Inflammatory macrophage treated with lipopolysaccharide for 4 hours (primary cell): ENCODE results near the gene TNFRSF6B.
A peak's percentile ranks its signal among the peaks of the same experiment; 100 is the strongest.
"Not testable (repeated sequence)": the region's sequence is repeated elsewhere in the genome, so short reads cannot be mapped to it uniquely, and the experiment has no call there.

Experiments
- DNase-seq: peaks from one replicate; pipeline ENCODE4 v3.0.0-alpha.2; 2020

The TNFRSF6B gene

GRCh38 chr20:63663332-63664066, 33.0 kb upstream of the TNFRSF6B start:
- DNase-seq: no peak

- DNase-seq: no peak
Measured at GRCh38 chr20:63664143-63664851, 32.2 kb upstream of the TNFRSF6B start.

- DNase-seq: no peak
Measured at GRCh38 chr20:63664861-63665594, 31.4 kb upstream of the TNFRSF6B start.

GRCh38 chr20:63665708-63666107, 30.7 kb upstream of the TNFRSF6B start:
- no peak for DNase-seq

- no peak for DNase-seq
Measured at GRCh38 chr20:63667858-63668257, 28.6 kb upstream of the TNFRSF6B start.

GRCh38 chr20:63668351-63668750, 28.1 kb upstream of the TNFRSF6B start:
- no peak for DNase-seq

GRCh38 chr20:63671695-63672094, 24.8 kb upstream of the TNFRSF6B start:
- DNase-seq: not testable (repeated sequence)

GRCh38 chr20:63672666-63673065, 23.8 kb upstream of the TNFRSF6B start:
- no peak for DNase-seq

GRCh38 chr20:63673951-63674350, 22.5 kb upstream of the TNFRSF6B start:
- no peak for DNase-seq

GRCh38 chr20:63675681-63676368, 20.6 kb upstream of the TNFRSF6B start:
- no peak for DNase-seq

GRCh38 chr20:63678071-63678470, 18.4 kb upstream of the TNFRSF6B start:
- DNase-seq: no peak

GRCh38 chr20:63678667-63679465, 17.6 kb upstream of the TNFRSF6B start:
- DNase-seq: no peak

- no peak for DNase-seq
Measured at GRCh38 chr20:63679799-63680305, 16.6 kb upstream of the TNFRSF6B start.

GRCh38 chr20:63680427-63680826, 16.0 kb upstream of the TNFRSF6B start:
- no peak for DNase-seq

- no peak for DNase-seq
Measured at GRCh38 chr20:63680857-63681608, 15.4 kb upstream of the TNFRSF6B start.

- DNase-seq: no peak
Measured at GRCh38 chr20:63681609-63682142, 14.8 kb upstream of the TNFRSF6B start.

GRCh38 chr20:63682384-63683139, 13.9 kb upstream of the TNFRSF6B start:
- peak; percentile 22 for DNase-seq

- no peak for DNase-seq
Measured at GRCh38 chr20:63685269-63686026, 11.0 kb upstream of the TNFRSF6B start.

- no peak for DNase-seq
Measured at GRCh38 chr20:63686094-63686491, 10.4 kb upstream of the TNFRSF6B start.
